HG02970 (cell line): Measurements from ENCODE around the gene DUSP14.

Experiments used
- ATAC-seq: cut with Tn5 transposase; IDR thresholded peaks from one replicate; pipeline ENCODE4 v1.9.1; 2021; ENCODE audit warnings: mild to moderate bottlenecking, moderate library complexity, moderate number of reproducible peaks; ENCODE audit not compliant: unreplicated experiment, low FRiP score

DUSP14 gene

DNA sequence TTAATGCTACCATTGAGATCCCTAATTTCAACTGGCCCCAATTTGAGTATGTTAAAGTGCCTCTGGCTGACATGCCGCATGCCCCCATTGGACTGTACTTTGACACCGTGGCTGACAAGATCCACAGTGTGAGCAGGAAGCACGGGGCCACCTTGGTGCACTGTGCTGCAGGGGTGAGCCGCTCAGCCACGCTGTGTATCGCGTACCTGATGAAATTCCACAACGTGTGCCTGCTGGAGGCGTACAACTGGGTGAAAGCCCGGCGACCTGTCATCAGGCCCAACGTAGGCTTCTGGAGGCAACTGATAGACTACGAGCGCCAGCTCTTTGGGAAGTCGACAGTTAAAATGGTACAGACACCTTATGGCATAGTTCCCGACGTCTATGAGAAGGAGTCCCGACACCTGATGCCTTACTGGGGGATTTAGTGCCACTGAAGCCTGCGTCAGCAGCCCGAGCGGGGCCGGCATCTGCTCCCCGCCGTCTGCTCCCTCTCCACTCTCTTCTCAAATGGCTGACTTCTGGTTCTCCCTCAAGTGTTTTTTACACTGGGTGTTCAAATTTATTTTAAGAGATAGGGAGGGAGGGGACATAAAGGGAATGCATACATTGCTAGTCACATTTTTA is 22.9 kb downstream of the DUSP14 start:
- no peak for ATAC-seq

- ATAC-seq = no peak
Measured at GRCh38 chr17:37513711-37514110, 24.0 kb downstream of the DUSP14 start.

DNA sequence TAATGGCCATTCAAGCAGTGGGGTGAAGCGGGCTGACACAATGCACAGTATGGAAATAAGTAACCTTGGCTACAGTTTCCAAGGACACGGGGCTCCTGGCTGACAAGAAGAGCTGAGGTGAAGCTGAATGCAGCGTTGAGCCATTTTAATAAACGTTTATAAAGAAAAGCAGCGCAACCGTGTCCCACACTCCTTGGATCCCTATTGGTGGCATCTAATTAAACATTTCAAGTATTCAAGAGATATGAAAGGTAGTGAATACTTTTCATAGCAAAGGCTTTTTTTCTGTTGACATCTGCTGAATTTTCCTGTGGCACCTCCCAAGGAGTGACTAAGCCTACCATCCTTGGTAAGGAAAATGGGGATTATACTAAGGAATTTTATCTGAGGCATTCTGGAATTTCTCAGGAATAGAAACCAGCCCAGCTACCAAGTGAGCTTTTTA is 26.5 kb downstream of the DUSP14 start:
- ATAC-seq = no peak

GRCh38 chr17:37517881-37518280 is 28.2 kb downstream of the DUSP14 start:
- no peak for ATAC-seq

DNA sequence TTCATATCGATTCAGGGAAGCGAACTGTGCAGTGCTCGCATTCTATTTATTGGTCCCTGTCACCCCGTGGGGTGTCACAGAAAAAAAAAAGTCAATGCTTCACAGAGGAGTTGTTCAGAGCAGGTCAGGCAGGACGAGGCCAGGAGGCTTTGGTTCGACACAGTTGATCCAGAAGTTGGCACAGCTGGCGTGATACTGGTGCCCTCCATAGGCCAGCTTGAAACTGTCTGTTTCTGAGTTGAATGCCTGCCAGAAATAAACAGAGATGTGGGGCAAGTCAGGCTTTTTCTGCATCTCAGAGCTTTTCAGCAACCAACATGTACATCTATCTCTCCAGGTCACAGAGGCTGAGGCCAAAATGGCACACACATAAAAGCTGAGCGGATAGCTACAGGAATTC is 29.1 kb downstream of the DUSP14 start:
- ATAC-seq = no peak

DNA sequence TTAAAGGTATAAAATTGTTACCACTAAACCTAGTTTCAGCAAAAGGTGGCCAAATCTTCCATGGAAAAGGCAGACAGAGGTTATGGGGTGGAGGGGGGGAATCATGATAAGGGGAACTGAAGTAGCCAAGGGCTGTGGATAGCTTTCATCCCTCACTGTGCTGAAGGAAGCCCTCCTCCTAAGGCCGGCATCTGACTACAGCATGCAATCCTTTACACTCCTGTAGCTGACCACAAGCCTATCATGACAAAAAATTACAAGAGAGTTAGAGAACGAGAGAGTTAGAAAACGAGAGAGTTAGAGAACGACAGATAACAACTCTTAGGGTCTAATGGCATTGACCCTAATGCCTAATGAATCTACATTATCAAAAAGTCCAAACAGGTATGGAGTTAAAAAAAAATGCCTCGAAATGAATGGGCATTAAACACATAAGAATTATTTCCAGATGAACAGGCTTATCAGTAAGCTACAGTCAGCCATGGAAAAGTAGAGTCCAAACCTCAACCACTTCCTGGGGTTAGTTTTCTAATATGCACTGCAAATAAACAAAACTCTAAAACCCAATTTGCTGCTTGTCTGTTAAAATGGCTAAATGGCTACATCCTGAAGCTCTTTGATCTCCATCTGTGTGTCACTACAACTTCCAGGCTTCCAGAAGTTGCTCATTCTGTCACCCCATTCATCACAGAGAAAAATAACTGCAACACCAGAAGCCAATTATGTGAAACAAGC is 29.7 kb downstream of the DUSP14 start:
- ATAC-seq = no peak

GRCh38 chr17:37520174-37520573 is 30.5 kb downstream of the DUSP14 start:
- ATAC-seq = no peak

GRCh38 chr17:37521821-37522220 is 32.1 kb downstream of the DUSP14 start:
- ATAC-seq = no peak

- no peak for ATAC-seq
Measured at GRCh38 chr17:37523715-37524219, 34.1 kb downstream of the DUSP14 start.

- no peak for ATAC-seq
Measured at GRCh38 chr17:37527249-37527851, 37.7 kb downstream of the DUSP14 start.

- ATAC-seq = no peak
Measured at GRCh38 chr17:37530420-37530819, 40.7 kb downstream of the DUSP14 start.

DNA sequence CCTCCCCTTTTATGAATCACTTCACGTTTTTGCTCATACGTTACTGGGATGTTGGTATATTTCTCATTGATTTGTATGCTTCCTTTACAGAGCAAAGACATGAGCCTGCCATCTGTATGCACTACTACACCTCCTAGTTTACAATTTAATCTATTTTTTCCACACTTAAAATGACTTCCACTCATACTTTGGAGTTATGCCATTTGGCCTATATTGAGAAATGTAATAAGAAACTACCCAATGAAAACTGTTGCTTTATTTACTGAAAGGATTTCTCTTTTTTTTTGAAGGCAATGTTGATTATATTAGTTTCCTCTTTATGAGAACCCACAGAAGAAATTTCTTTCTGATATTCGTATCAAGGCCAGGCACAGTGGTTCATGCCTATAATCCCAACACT is 43.1 kb downstream of the DUSP14 start:
- ATAC-seq = no peak

DNA sequence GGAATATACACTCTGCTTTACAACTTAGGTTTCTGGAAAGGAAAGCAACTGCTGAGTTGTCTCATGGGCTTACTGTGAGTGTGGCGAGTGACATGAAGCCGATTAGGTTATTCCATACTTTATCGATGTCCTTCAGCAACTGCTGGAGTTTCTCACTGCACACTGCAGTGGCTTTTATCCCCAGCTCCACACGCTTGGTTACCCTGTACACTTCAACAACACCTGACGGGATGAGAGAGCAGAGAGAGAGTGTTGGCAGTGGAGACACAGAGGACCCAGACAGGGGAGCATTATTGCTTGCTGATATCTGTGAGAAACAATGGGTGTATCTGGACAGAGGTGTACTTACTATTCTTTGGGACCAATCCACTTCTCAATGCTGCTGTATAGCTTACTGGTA is 46.2 kb downstream of the DUSP14 start:
- no peak for ATAC-seq

DNA sequence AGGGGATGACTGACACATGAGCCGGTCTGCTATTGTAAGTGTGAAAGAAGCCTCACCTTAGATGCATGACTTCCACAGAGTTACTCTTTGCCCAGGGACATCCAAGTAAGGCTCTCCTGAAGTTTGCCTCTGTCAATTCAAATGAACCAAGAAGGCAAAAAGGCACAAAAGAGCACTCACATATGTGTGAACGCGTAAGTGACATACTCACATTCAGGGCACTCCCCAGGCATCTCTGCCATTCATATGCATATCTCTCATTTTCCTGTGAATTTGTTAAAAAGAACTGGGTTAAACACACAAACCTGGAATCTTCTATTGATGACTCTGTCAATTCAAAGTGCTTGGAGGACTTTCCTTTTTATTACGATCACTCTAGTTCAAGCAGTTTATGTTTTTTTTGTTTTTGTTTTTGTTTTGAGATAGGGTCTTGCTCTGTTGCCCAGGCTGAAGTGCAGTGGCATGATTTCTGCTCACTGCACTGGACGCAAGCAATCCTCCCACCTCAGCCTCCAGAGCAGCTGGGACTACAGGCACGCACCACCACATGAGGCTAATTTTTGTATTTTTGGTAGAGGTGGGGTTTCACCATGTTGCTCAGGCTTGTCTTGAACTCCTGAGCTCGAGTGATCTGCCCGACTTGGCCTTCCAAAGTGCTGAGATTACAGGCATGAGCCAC is 49.4 kb downstream of the DUSP14 start:
- ATAC-seq = no peak

GRCh38 chr17:37541880-37542660 is 52.4 kb downstream of the DUSP14 start:
- no peak for ATAC-seq

GRCh38 chr17:37543637-37544052 is 54.0 kb downstream of the DUSP14 start:
- no peak for ATAC-seq

DNA sequence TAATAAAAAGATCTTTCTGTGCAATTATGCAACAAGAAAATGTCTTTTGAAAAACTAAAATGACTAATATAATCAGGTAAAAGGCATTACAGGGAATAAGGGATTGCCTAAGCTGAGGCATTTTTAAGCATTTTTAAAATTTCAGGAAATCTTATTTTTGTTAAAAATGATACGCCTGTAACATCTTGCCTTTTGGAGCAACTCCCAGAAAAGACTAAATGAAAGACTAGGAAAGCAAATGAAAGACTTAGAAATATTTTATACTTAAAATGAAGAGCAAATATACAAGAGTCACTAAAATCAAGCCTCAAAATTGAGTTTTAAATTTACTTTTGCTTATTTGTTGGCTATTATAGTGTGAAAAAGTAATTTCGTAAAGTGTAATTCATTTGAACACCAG is 55.8 kb downstream of the DUSP14 start:
- ATAC-seq = no peak

- ATAC-seq = no peak
Measured at GRCh38 chr17:37546302-37546701, 56.6 kb downstream of the DUSP14 start.

GRCh38 chr17:37547986-37548385 is 58.3 kb downstream of the DUSP14 start:
- ATAC-seq = no peak

- ATAC-seq = no peak
Measured at GRCh38 chr17:37551788-37552187, 62.1 kb downstream of the DUSP14 start.
